ENCODE data around the gene SYT15. TPM values are rescaled to one million over a fixed set of nuclear protein-coding genes. Genes with fewer than 3 reads are reported as not detected.
A peak's percentile ranks its signal among the peaks of the same experiment; 100 is the strongest.
"Not testable (repeated sequence)": the region's sequence is repeated elsewhere in the genome, so short reads cannot be mapped to it uniquely, and the experiment has no call there.

SYT15 gene
- polyA plus RNA-seq (2013), result 0.45 TPM

DNA sequence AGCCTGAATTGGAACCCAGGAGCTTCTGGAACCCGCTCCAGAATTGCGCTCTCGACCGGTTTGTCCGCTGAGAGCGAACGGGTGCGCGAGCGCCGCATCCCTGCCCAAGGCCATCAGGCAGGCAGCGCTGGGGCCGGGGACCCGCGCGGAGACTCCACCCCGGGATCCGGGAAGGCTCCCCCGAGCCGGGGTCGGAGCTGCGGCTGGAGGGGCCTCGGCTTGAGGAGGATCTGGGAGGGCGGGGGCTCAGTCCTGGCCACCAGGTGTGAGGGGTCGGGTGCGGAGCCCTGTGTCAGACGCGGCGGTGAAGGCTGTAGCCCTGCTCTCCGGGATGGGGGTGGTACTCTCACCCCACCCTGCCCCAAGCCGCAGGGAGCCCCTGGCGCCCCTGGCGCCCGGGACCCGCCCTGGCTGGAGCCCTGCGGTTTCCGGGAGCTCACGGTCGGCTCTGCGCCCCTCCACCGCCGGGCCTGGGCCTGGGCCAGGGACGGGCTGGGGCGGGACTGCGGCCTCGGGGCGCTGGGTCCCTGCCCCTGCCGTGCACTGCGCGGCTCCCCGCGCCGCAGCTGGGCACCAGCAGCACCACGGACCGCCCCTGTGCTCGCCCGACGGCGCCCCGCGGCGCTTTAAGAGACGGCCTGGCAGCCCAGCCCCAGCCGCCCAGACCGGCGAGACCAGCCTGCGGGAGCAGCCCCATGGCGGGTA lies at the start of gene SYT15:
TSS of gene SYT15 (plus strand) at position 655 of the 705 bp plus-strand sequence. CDS start at position 696, 41 bp downstream.
- POLR2A ChIA-PET; H3K27ac ChIP-seq (ENCODE audit: insufficient read depth in 1 of 2, low read depth in 1 of 2, low read length in 2 of 2, poor library complexity in 1 of 2, severe bottlenecking in 2 of 2): not testable (repeated sequence)
- H3K4me3 ChIP-seq (ENCODE audit: control insufficient read depth in 1 of 7, extremely low read depth in 1 of 7, insufficient read depth in 4 of 7, low read depth in 2 of 7, low read length in 6 of 7), result peak within 1 kb of the TSS in 1 of 7 experiments; percentile 28

DNA sequence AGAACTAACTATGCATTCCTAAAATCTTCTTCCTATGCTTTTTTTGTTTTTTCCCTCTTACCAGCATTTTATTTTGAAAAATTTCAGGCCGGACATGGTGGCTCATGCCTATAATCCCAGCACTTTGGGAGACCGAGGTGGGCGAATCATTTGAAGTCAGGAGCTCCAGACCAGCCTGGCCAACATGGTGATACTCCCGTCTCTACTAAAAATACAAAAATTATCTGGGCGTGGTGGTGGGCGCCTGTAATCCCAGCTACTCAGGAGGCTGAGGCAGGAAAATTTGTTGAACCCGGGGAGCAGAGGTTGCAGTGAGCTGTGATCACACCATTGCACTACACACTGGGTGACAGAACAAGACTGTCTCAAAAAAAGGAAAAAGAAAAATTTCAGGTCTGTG lies 49.2 kb upstream of the SYT15 start:
- CTCF ChIA-PET, result not testable (repeated sequence)

More for the DNA sequence above, at the start of gene SYT15:
- H3K27me3 ChIP-seq (replicated peaks in 2 of 5; ENCODE audit: control insufficient read depth in 4 of 5, insufficient read depth in 5 of 5, low read length in 4 of 5); H3K4me1 ChIP-seq (ENCODE audit: control extremely low read depth in 1 of 4, control insufficient read depth in 4 of 4, insufficient read depth in 4 of 4, low read length in 3 of 4); H3K36me3 ChIP-seq (ENCODE audit: control insufficient read depth in 4 of 4, insufficient read depth in 4 of 4, low read length in 3 of 4); CTCF ChIA-PET; H3K9me3 ChIP-seq (ENCODE audit: control extremely low read depth in 1 of 5, control insufficient read depth in 4 of 5, insufficient read depth in 2 of 5, low read depth in 1 of 5, low read length in 4 of 5): not testable (repeated sequence)
- WGBS (ENCODE audit: insufficient coverage), result no CpG with 5 or more reads among the region's 68 CpGs
- DNase-seq, result peak in 2 of 3 donors; percentile 15 to 42

DNA sequence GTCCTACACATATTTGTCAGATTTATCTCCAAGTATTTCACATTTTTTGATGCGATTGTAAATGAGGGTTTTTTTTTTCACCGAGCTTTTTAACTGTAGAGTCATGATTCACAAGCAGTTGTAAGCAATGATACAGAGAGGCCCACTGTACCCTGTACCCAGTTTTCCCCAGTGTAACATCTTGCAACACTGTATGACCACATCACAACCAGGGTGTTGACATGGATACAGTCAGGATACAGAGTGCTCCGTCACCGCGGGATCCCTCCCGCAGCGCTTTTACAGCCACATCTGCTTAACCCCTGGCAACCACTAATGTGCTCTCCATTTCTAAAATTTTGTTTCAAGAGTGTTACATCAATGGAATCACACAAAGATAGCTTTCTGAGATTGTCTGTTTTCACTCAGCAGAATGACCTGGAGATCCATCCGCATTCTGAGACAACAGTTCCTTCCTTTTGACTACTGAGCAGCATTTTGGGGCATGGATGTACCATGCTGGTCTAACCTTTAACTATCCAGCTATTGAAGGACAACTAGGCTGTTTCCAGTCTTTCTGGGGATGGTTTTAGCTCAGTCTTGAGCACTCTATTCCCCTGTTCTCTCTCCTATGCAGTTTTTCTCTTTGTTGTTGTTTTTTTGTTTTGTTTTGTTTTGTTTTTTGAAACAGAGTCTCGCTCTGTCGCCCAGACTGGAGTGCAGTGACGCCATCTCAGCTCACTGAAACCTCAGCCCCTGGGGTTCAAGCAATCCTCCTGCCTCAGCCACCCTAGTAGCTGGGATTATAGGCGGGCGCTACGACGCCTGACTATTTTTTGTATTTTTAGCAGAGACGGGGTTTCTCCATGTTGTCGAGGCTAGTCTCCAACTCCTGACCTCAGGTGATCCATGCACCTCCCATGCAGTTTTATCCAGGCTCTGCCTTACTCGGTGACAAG lies 48.4 kb upstream of the SYT15 start:
- H3K27ac ChIP-seq (ENCODE audit: insufficient read depth in 1 of 2, low read depth in 1 of 2, low read length in 2 of 2, poor library complexity in 1 of 2, severe bottlenecking in 2 of 2), result no peak overlapping the region

More for the DNA sequence above, 49.2 kb upstream of the SYT15 start:
- H3K27ac ChIP-seq (ENCODE audit: insufficient read depth in 1 of 2, low read depth in 1 of 2, low read length in 2 of 2, poor library complexity in 1 of 2, severe bottlenecking in 2 of 2); POLR2A ChIA-PET; DNase-seq; H3K27me3 ChIP-seq (replicated peaks in 2 of 5; ENCODE audit: control insufficient read depth in 4 of 5, insufficient read depth in 5 of 5, low read length in 4 of 5); H3K9me3 ChIP-seq (ENCODE audit: control extremely low read depth in 1 of 5, control insufficient read depth in 4 of 5, insufficient read depth in 2 of 5, low read depth in 1 of 5, low read length in 4 of 5); H3K4me1 ChIP-seq (ENCODE audit: control extremely low read depth in 1 of 4, control insufficient read depth in 4 of 4, insufficient read depth in 4 of 4, low read length in 3 of 4); H3K36me3 ChIP-seq (ENCODE audit: control insufficient read depth in 4 of 4, insufficient read depth in 4 of 4, low read length in 3 of 4); H3K4me3 ChIP-seq (ENCODE audit: control insufficient read depth in 1 of 7, extremely low read depth in 1 of 7, insufficient read depth in 4 of 7, low read depth in 2 of 7, low read length in 6 of 7): not testable (repeated sequence)
- 89% methylated on average over 7 of the region's 7 CpGs for WGBS (ENCODE audit: insufficient coverage)

DNA sequence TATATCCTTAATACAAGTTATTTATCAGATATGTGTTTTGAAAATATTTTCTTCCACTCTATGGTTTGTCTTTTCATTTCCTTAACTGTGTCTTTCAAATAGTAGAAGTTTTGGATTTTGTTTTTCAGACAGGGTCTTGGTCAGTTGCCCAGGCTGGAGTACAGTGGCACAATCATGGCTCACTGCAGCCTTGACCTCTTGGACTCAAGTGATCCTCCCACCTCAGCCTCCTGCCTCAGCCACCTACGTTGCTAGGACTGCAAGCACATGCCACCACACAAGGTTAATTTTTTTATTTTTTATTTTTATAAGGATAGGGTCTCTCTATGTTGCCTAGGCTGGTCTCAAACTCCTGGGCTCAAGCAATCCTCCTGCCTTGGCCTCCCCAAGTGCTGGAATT lies 46.7 kb upstream of the SYT15 start:
- H3K4me1 ChIP-seq (ENCODE audit: control extremely low read depth in 1 of 4, control insufficient read depth in 4 of 4, insufficient read depth in 4 of 4, low read length in 3 of 4); POLR2A ChIA-PET; H3K27ac ChIP-seq (ENCODE audit: insufficient read depth in 1 of 2, low read depth in 1 of 2, low read length in 2 of 2, poor library complexity in 1 of 2, severe bottlenecking in 2 of 2); H3K9me3 ChIP-seq (ENCODE audit: control extremely low read depth in 1 of 5, control insufficient read depth in 4 of 5, insufficient read depth in 2 of 5, low read depth in 1 of 5, low read length in 4 of 5); DNase-seq; H3K36me3 ChIP-seq (ENCODE audit: control insufficient read depth in 4 of 4, insufficient read depth in 4 of 4, low read length in 3 of 4); H3K4me3 ChIP-seq (ENCODE audit: control insufficient read depth in 1 of 7, extremely low read depth in 1 of 7, insufficient read depth in 4 of 7, low read depth in 2 of 7, low read length in 6 of 7): not testable (repeated sequence)
- no CpG with 5 or more reads among the region's 1 CpG for WGBS (ENCODE audit: insufficient coverage)
- CTCF ChIA-PET, result interaction anchor here (2.1 kb wide), 1 partner anchor 13 kb away, joined by 15 read pairs; no protein-coding TSS in a partner anchor
- H3K27me3 ChIP-seq (replicated peaks in 2 of 5; ENCODE audit: control insufficient read depth in 4 of 5, insufficient read depth in 5 of 5, low read length in 4 of 5), result peaks cover 0 to 14% (median 5%) of the 10 kb centered on the region in 5 experiments

More for the DNA sequence above, 48.4 kb upstream of the SYT15 start:
- no peaks in the 10 kb centered on the region for H3K4me1 ChIP-seq (ENCODE audit: control extremely low read depth in 1 of 4, control insufficient read depth in 4 of 4, insufficient read depth in 4 of 4, low read length in 3 of 4)
- WGBS (ENCODE audit: insufficient coverage), result 96% methylated on average over 18 of the region's 18 CpGs
- peak in 1 of 3 donors; percentile 37 for DNase-seq
- ChIA-PET POLR2A (no interaction called here), CTCF (interaction anchor here (1.4 to 2.1 kb wide), 2 partner anchors 10 to 15 kb away, joined by 7 to 15 read pairs; no protein-coding TSS in a partner anchor)
- H3K27me3 ChIP-seq (replicated peaks in 2 of 5; ENCODE audit: control insufficient read depth in 4 of 5, insufficient read depth in 5 of 5, low read length in 4 of 5), result peaks cover 0 to 2% (median 0%) of the 10 kb centered on the region in 5 experiments
- H3K9me3 ChIP-seq (ENCODE audit: control extremely low read depth in 1 of 5, control insufficient read depth in 4 of 5, insufficient read depth in 2 of 5, low read depth in 1 of 5, low read length in 4 of 5), result no peaks in the 10 kb centered on the region
- H3K4me3 ChIP-seq (ENCODE audit: control insufficient read depth in 1 of 7, extremely low read depth in 1 of 7, insufficient read depth in 4 of 7, low read depth in 2 of 7, low read length in 6 of 7), result no peak overlapping the region
- no peaks in the 10 kb centered on the region for H3K36me3 ChIP-seq (ENCODE audit: control insufficient read depth in 4 of 4, insufficient read depth in 4 of 4, low read length in 3 of 4)

DNA sequence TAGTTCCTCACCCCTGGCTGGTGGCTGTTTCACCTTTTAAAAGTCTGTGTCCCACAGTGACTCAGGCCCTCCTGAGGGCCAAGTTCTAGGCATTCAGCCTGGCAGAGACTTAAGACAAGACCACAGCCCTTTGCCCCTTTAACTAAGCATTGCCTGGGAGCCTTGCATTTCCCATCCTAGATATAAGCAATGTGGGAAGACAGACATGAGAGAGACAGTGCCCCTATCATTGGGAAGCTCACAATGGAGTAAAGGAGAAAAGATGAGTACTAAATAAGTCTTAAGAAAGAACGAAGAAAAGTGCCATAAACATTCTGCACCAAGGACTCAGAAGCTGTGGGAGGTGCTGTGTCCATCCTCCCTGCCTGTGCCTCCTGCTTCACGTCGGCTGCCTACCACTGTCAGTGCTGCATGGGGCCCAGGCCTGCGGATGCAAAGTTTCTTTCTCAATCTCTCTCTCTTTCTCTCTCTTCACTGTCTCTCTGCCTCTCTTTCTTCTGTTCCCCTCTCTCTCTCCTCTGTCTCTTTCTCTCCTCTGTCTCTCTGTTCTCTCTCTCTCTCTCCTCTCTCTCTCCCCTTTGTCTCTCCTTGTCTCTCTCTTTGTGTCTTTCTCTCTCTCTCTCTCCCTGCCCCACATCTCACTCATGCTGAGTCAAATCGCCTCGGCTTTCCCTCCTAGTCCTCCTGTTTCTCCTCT lies 44.0 kb upstream of the SYT15 start:
- ChIA-PET POLR2A (no interaction called here), CTCF (interaction anchor here (0.9 to 1.7 kb wide), 2 partner anchors 10 to 18 kb away, joined by 3 to 5 read pairs; no protein-coding TSS in a partner anchor)
- H3K4me3 ChIP-seq (ENCODE audit: control insufficient read depth in 1 of 7, extremely low read depth in 1 of 7, insufficient read depth in 4 of 7, low read depth in 2 of 7, low read length in 6 of 7), result no peak overlapping the region
- no peak overlapping the region for H3K27ac ChIP-seq (ENCODE audit: insufficient read depth in 1 of 2, low read depth in 1 of 2, low read length in 2 of 2, poor library complexity in 1 of 2, severe bottlenecking in 2 of 2)
- H3K9me3 ChIP-seq (ENCODE audit: control extremely low read depth in 1 of 5, control insufficient read depth in 4 of 5, insufficient read depth in 2 of 5, low read depth in 1 of 5, low read length in 4 of 5), result no peaks in the 10 kb centered on the region
- peaks cover 0 to 33% (median 14%) of the 10 kb centered on the region in 5 experiments for H3K27me3 ChIP-seq (replicated peaks in 2 of 5; ENCODE audit: control insufficient read depth in 4 of 5, insufficient read depth in 5 of 5, low read length in 4 of 5)
- WGBS (ENCODE audit: insufficient coverage), result 90% methylated on average over 6 of the region's 6 CpGs
- no peaks in the 10 kb centered on the region for H3K36me3 ChIP-seq (ENCODE audit: control insufficient read depth in 4 of 4, insufficient read depth in 4 of 4, low read length in 3 of 4)
- no peak for DNase-seq
- H3K4me1 ChIP-seq (ENCODE audit: control extremely low read depth in 1 of 4, control insufficient read depth in 4 of 4, insufficient read depth in 4 of 4, low read length in 3 of 4), result no peaks in the 10 kb centered on the region

DNA sequence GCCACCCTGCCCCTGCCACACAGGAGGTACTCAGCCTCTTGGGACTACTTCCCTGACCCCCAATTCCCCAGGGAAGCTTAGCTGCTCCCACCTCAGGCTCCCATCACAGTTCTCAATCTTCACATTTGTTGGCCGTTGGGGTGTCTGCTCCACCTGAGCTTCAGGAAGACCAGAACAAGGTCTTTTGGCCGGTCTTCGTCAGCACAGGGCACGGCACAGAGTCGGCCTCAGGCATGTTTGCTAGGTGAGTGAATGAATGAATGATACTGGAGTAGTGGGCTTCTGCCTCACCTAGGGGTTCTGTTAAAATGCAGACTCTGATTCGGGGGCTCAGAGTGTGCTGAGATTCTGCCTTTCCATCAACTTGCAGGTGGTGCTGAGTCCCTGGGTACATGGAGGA lies 42.8 kb upstream of the SYT15 start:
- Histone ChIP-seq H3K36me3 (ENCODE audit: control insufficient read depth in 4 of 4, insufficient read depth in 4 of 4, low read length in 3 of 4) (no peaks in the 10 kb centered on the region), H3K27ac (ENCODE audit: insufficient read depth in 1 of 2, low read depth in 1 of 2, low read length in 2 of 2, poor library complexity in 1 of 2, severe bottlenecking in 2 of 2) (no peak overlapping the region), H3K4me3 (ENCODE audit: control insufficient read depth in 1 of 7, extremely low read depth in 1 of 7, insufficient read depth in 4 of 7, low read depth in 2 of 7, low read length in 6 of 7) (no peak overlapping the region), H3K4me1 (ENCODE audit: control extremely low read depth in 1 of 4, control insufficient read depth in 4 of 4, insufficient read depth in 4 of 4, low read length in 3 of 4) (peaks cover 0 to 7% (median 2%) of the 10 kb centered on the region in 4 experiments), H3K9me3 (ENCODE audit: control extremely low read depth in 1 of 5, control insufficient read depth in 4 of 5, insufficient read depth in 2 of 5, low read depth in 1 of 5, low read length in 4 of 5) (no peaks in the 10 kb centered on the region), H3K27me3 (replicated peaks in 2 of 5; ENCODE audit: control insufficient read depth in 4 of 5, insufficient read depth in 5 of 5, low read length in 4 of 5) (peaks cover 0 to 43% (median 19%) of the 10 kb centered on the region in 5 experiments)
- no peak for DNase-seq
- POLR2A ChIA-PET, result no interaction called here
- CTCF ChIA-PET, result no interaction called here
- WGBS (ENCODE audit: insufficient coverage), result 98% methylated on average over 6 of the region's 6 CpGs

Measured in common myeloid progenitor, CD34-positive (primary cell).